Naive thymus-derived CD4-positive, alpha-beta T cell (primary cell): ENCODE data around the gene CEP20. TPM values are rescaled to one million over a fixed set of nuclear protein-coding genes. Genes with fewer than 3 reads are reported as not detected.

Experiments
- ATAC-seq: fragments of 150-1000 bp; cut with Tn5 transposase; 2 replicates; pipeline ENCODE4 v1.10.0; 2021; ENCODE audit warnings: mild to moderate bottlenecking, moderate library complexity
- CTCF ChIA-PET: fragments of 350-600 bp; sonication (Branson Sonifier 250); formaldehyde crosslinking; loops from one replicate; lab custom pipeline; 2021; ENCODE audit warnings: antibody characterized with exemption; lab: Charles Lee
- POLR2A ChIA-PET: fragments of 350-600 bp; sonication (Branson Sonifier 250); formaldehyde crosslinking; loops from one replicate; lab custom pipeline; 2021; ENCODE audit warnings: antibody characterized with exemption, inconsistent platforms; lab: Charles Lee
- DNase-seq, 9 donors: peaks; one replicate each; pipeline versions ENCODE4 v3.0.0 to v3.0.0-alpha.2; 2020 to 2022; ENCODE audit warnings: mixed read lengths in 1 of 9
- H3K27ac ChIP-seq: one replicate; pipeline ENCODE4 v1.7.0; 2013; ENCODE audit warnings: mild to moderate bottlenecking, low read depth, low read length, moderate library complexity
- H3K27me3 ChIP-seq, 2 donors: one replicate each; pipeline ENCODE4 v1.7.0; 2013; ENCODE audit warnings: low read length in 2 of 2, mild to moderate bottlenecking in 2 of 2, moderate library complexity in 2 of 2; ENCODE audit not compliant: control insufficient read depth in 2 of 2, insufficient read depth in 2 of 2
- H3K36me3 ChIP-seq, 3 experiments: 1 replicate in 2 of 3; 2 replicates in 1 of 3; pipeline ENCODE4 v1.7.0; 2013; ENCODE audit warnings: low read length in 3 of 3, mild to moderate bottlenecking in 3 of 3, moderate library complexity in 1 of 3; ENCODE audit not compliant: insufficient read depth in 3 of 3, control insufficient read depth in 2 of 3
- H3K4me1 ChIP-seq, 2 donors: one replicate each; pipeline ENCODE4 v1.7.0; 2013; ENCODE audit warnings: low read length in 2 of 2, mild to moderate bottlenecking in 2 of 2, moderate library complexity in 1 of 2; ENCODE audit not compliant: control insufficient read depth in 2 of 2, insufficient read depth in 2 of 2
- H3K4me3 ChIP-seq: 2 replicates; pipeline ENCODE4 v1.7.0; 2013; ENCODE audit warnings: mild to moderate bottlenecking, low read length
- H3K9me3 ChIP-seq, 3 experiments: 1 replicate in 2 of 3; 2 replicates in 1 of 3; pipeline ENCODE4 v1.7.0; 2013; ENCODE audit warnings: low read length in 3 of 3; ENCODE audit not compliant: control insufficient read depth in 2 of 3
- H3K27ac Mint-ChIP-seq, 9 donors: one replicate each; pipeline ENCODE4 v1.8.0; 2020 to 2022; ENCODE audit warnings: mixed read lengths in 9 of 9, mild to moderate bottlenecking in 8 of 9, moderate library complexity in 5 of 9, inconsistent platforms in 2 of 9
- H3K27me3 Mint-ChIP-seq, 5 donors: one replicate each; pipeline ENCODE4 v1.8.0; 2021 to 2022; ENCODE audit warnings: mixed read lengths in 5 of 5, mild to moderate bottlenecking in 1 of 5
- H3K36me3 Mint-ChIP-seq, 5 donors: one replicate each; pipeline ENCODE4 v1.8.0; 2020 to 2022; ENCODE audit warnings: mixed read lengths in 5 of 5, mild to moderate bottlenecking in 3 of 5, inconsistent platforms in 1 of 5
- H3K4me1 Mint-ChIP-seq, 7 donors: one replicate each; pipeline ENCODE4 v1.8.0; 2020 to 2022; ENCODE audit warnings: mixed read lengths in 7 of 7, mild to moderate bottlenecking in 3 of 7, inconsistent platforms in 1 of 7
- H3K4me3 Mint-ChIP-seq, 10 donors: one replicate each; pipeline ENCODE4 v1.8.0; 2020 to 2022; ENCODE audit warnings: mild to moderate bottlenecking in 10 of 10, mixed read lengths in 10 of 10, moderate library complexity in 6 of 10, inconsistent platforms in 2 of 10
- H3K9me3 Mint-ChIP-seq, 11 donors: one replicate each; pipeline ENCODE4 v1.8.0; 2020 to 2022; ENCODE audit warnings: mixed read lengths in 11 of 11, mild to moderate bottlenecking in 4 of 11, inconsistent platforms in 1 of 11, moderate library complexity in 1 of 11
- intact Hi-C, 2 donors: fragments of 100-400 bp; cut with micrococcal nuclease; formaldehyde crosslinking; loops; one replicate each; pipeline ENCODE4 v1.15.1; 2023
- polyA plus RNA-seq, 2 donors: library from polyadenylated mRNA; unstranded; fragments of 300-500 nt; fragmentation: Illumina TruSeq; gene quantifications; one replicate each; pipeline ENCODE4 v1.2.3, GENCODE V29; 2021
- total RNA-seq, 6 experiments: library from RNA in 5 of 6; stranded (reverse) in 5 of 6; gene quantifications; 1 replicate in 5 of 6; 2 replicates in 1 of 6; pipeline ENCODE4 v1.2.3 and lab custom pipeline; 2021 to 2026

The CEP20 gene
- total and polyA plus RNA-seq, 7 experiments from 2014 or later = 15.4 to 34.9 (median 27.8) TPM

- intact Hi-C loops = no loop called here
- H3K9me3 Mint-ChIP-seq = no peaks in the 10 kb centered on the region
- Histone ChIP-seq H3K27me3 (no peaks in the 10 kb centered on the region), H3K4me3 (no peak overlapping the region), H3K36me3 (peaks cover 0 to 43% (median 12%) of the 10 kb centered on the region in 3 experiments), H3K4me1 (no peaks in the 10 kb centered on the region), H3K9me3 (no peaks in the 10 kb centered on the region), H3K27ac (no peak overlapping the region)
- no peak for ATAC-seq
- DNase-seq = no peak
- CTCF ChIA-PET = no interaction called here
- peaks cover 0 to 3% (median 0%) of the 10 kb centered on the region in 5 donors for H3K27me3 Mint-ChIP-seq
- no peaks in the 10 kb centered on the region for H3K4me1 Mint-ChIP-seq
- H3K4me3 Mint-ChIP-seq = no peak overlapping the region
- no peak overlapping the region for H3K27ac Mint-ChIP-seq
- peaks cover 3 to 26% (median 8%) of the 10 kb centered on the region in 5 donors for H3K36me3 Mint-ChIP-seq
- POLR2A ChIA-PET = no interaction called here
Measured at GRCh38 chr16:15866451-15866850, 22.0 kb downstream of the CEP20 start.

GRCh38 chr16:15865742-15866141, 22.7 kb downstream of the CEP20 start:
- H3K4me3 ChIP-seq = no peak overlapping the region
- no peak for DNase-seq

GRCh38 chr16:15864939-15865338, 23.5 kb downstream of the CEP20 start:
- H3K27ac ChIP-seq = no peak overlapping the region
- DNase-seq (no peak), ATAC-seq (no peak)
- H3K4me3 ChIP-seq = no peak overlapping the region
- Mint-ChIP-seq H3K4me3 (no peak overlapping the region), H3K9me3 (no peaks in the 10 kb centered on the region), H3K36me3 (peaks cover 3 to 22% (median 6%) of the 10 kb centered on the region in 5 donors), H3K4me1 (no peaks in the 10 kb centered on the region), H3K27me3 (peaks cover 0 to 7% (median 0%) of the 10 kb centered on the region in 5 donors), H3K27ac (peak overlapping the region in 1 of 9 donors; percentile 6)
- intact Hi-C loops = no loop called here
- no peaks in the 10 kb centered on the region for H3K4me1 ChIP-seq
- ChIA-PET POLR2A (no interaction called here), CTCF (no interaction called here)
- no peaks in the 10 kb centered on the region for H3K9me3 ChIP-seq
- H3K27me3 ChIP-seq = no peaks in the 10 kb centered on the region
- peaks cover 0 to 31% (median 12%) of the 10 kb centered on the region in 3 experiments for H3K36me3 ChIP-seq

More at GRCh38 chr16:15865742-15866141, 22.7 kb downstream of the CEP20 start:
- no peaks in the 10 kb centered on the region for H3K4me1 Mint-ChIP-seq
- peaks cover 3 to 26% (median 8%) of the 10 kb centered on the region in 5 donors for H3K36me3 Mint-ChIP-seq
- Histone ChIP-seq H3K27ac (no peak overlapping the region), H3K9me3 (no peaks in the 10 kb centered on the region), H3K4me1 (no peaks in the 10 kb centered on the region), H3K36me3 (peaks cover 0 to 39% (median 12%) of the 10 kb centered on the region in 3 experiments), H3K27me3 (no peaks in the 10 kb centered on the region)
- CTCF ChIA-PET = no interaction called here
- POLR2A ChIA-PET = no interaction called here
- intact Hi-C loops = no loop called here
- peaks cover 0 to 7% (median 0%) of the 10 kb centered on the region in 5 donors for H3K27me3 Mint-ChIP-seq
- no peak for ATAC-seq
- no peak overlapping the region for H3K4me3 Mint-ChIP-seq
- H3K9me3 Mint-ChIP-seq = no peaks in the 10 kb centered on the region
- no peak overlapping the region for H3K27ac Mint-ChIP-seq

DNA sequence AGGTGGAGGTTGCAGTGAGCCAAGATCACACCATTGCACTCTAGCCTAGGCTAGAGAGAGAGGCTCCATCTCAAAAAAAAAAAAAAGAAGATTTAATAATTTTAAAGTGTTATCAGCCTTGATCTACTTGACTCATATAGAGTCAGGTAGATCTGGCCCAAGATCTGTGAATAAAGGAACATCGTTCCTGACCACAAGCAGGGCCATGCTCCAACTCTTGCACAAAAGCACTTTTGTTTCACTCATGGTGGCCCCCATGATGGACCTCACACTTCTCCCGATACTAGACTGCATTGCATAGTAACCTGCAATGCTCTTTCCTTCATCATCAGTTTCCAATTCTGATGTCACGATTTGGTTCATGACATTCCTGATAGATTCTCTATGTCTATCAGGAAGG, 26.4 kb downstream of the CEP20 start:
- peaks cover 0 to 14% (median 7%) of the 10 kb centered on the region in 5 donors for H3K36me3 Mint-ChIP-seq
- Histone ChIP-seq H3K4me3 (no peak overlapping the region), H3K36me3 (peaks cover 0 to 17% (median 12%) of the 10 kb centered on the region in 3 experiments), H3K4me1 (no peaks in the 10 kb centered on the region), H3K9me3 (no peaks in the 10 kb centered on the region), H3K27ac (no peak overlapping the region), H3K27me3 (peaks cover 0 to 8% of the 10 kb centered on the region in 2 donors)
- intact Hi-C loops = no loop called here
- ChIA-PET CTCF (no interaction called here), POLR2A (no interaction called here)
- no peaks in the 10 kb centered on the region for H3K9me3 Mint-ChIP-seq
- no peak overlapping the region for H3K4me3 Mint-ChIP-seq
- DNase-seq (no peak), ATAC-seq (no peak)
- H3K27me3 Mint-ChIP-seq = peaks cover 11 to 26% (median 16%) of the 10 kb centered on the region in 5 donors
- peaks cover 6 to 8% (median 8%) of the 10 kb centered on the region in 7 donors for H3K4me1 Mint-ChIP-seq
- no peak overlapping the region for H3K27ac Mint-ChIP-seq

- CTCF ChIA-PET = interaction anchor here (0.9 kb wide), 1 partner anchor 34 kb away, joined by 3 read pairs; no protein-coding TSS in a partner anchor
Measured at GRCh38 chr16:15858921-15859668, 29.3 kb downstream of the CEP20 start.

GRCh38 chr16:15857724-15858560, 30.5 kb downstream of the CEP20 start:
- intact Hi-C loops = no loop called here
- ChIA-PET CTCF (interaction anchor here (0.6 kb wide), 1 partner anchor 838 kb away, joined by 3 read pairs; no protein-coding TSS in a partner anchor), POLR2A (no interaction called here)
- Histone ChIP-seq H3K4me1 (no peaks in the 10 kb centered on the region), H3K27me3 (peaks cover 0 to 12% of the 10 kb centered on the region in 2 donors), H3K27ac (no peak overlapping the region), H3K9me3 (no peaks in the 10 kb centered on the region), H3K4me3 (no peak overlapping the region), H3K36me3 (no peaks in the 10 kb centered on the region)
- Mint-ChIP-seq H3K4me1 (peaks cover 6 to 12% (median 8%) of the 10 kb centered on the region in 7 donors), H3K36me3 (peaks cover 0 to 4% (median 3%) of the 10 kb centered on the region in 5 donors), H3K27ac (no peak overlapping the region), H3K4me3 (peak overlapping the region in 9 of 10 donors; percentile 30 to 84 (median 52)), H3K27me3 (peaks cover 26 to 50% (median 31%) of the 10 kb centered on the region in 5 donors), H3K9me3 (no peaks in the 10 kb centered on the region)
- no peak for ATAC-seq
- DNase-seq = no peak

More at GRCh38 chr16:15858921-15859668, 29.3 kb downstream of the CEP20 start:
- Mint-ChIP-seq H3K27me3 (peaks cover 26 to 48% (median 31%) of the 10 kb centered on the region in 5 donors), H3K4me3 (peak overlapping the region in 2 of 10 donors; percentile 5 to 20), H3K9me3 (no peaks in the 10 kb centered on the region), H3K27ac (no peak overlapping the region), H3K36me3 (peaks cover 0 to 4% (median 3%) of the 10 kb centered on the region in 5 donors), H3K4me1 (peaks cover 6 to 12% (median 8%) of the 10 kb centered on the region in 7 donors)
- POLR2A ChIA-PET = no interaction called here
- no peak for ATAC-seq
- Histone ChIP-seq H3K36me3 (no peaks in the 10 kb centered on the region), H3K27me3 (peaks cover 0 to 12% of the 10 kb centered on the region in 2 donors), H3K4me1 (no peaks in the 10 kb centered on the region), H3K9me3 (no peaks in the 10 kb centered on the region), H3K4me3 (no peak overlapping the region), H3K27ac (no peak overlapping the region)
- DNase-seq = no peak
- intact Hi-C loops = no loop called here
